ENCODE measurements around the gene FAM228B.

FAM228B gene

DNA sequence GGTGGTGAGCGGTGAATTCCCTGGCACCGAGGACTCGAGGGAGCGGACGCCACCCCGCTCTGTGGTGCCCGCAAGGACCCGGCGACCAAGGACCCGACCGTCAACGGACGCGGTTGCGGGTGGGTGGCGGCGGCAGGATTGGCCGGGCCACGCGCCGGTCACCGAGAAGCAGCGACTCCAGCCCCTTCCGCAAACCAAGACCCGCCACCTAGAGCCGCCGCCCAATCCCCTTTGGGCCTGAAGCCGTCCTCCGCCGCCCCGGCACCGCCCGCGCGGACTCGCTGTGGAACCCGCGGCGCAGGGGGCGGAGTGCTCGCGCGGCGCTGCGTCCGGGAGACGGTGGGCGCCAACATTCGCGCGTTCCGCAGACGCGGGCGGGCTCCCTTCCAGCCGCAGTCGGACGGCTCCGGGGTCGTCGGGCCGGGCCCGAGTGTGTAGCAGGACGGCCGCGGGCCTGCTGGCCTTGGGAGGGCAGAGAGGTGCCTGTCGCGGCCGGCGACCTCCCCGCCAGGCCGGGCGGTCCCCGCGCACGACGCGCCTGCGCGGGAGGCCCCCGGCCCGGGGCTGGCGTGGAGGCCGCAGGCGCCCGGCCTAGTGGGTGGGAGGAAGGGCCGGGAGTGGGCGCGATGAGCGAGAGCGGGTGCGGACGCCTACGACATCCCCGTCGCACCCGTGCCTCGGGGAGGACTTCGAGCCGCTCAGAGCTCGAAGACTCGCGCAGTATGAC is at the start of gene FAM228B, which contains the start of gene PFN4:
TSS of gene FAM228B (plus strand) at position 275 of the 727 bp plus-strand sequence. CDS start 893 bp downstream, outside the sequence.
TSS of gene PFN4 (minus strand) at position 140 of the 727 bp plus-strand sequence. CDS start 799 bp downstream, outside the sequence.
- H3K36me3 Mint-ChIP-seq: peaks cover 6% of the 10 kb centered on the region
- H3K4me1 Mint-ChIP-seq: peaks cover 27% of the 10 kb centered on the region
- H3K9me3 Mint-ChIP-seq: no peaks in the 10 kb centered on the region
- peak within 1 kb of the TSS; percentile 86 for H3K4me3 Mint-ChIP-seq
- no peaks in the 10 kb centered on the region for H3K27me3 Mint-ChIP-seq
- peak within 1 kb of the TSS; percentile 87 for H3K27ac Mint-ChIP-seq
- peak; percentile 98 for ATAC-seq

DNA sequence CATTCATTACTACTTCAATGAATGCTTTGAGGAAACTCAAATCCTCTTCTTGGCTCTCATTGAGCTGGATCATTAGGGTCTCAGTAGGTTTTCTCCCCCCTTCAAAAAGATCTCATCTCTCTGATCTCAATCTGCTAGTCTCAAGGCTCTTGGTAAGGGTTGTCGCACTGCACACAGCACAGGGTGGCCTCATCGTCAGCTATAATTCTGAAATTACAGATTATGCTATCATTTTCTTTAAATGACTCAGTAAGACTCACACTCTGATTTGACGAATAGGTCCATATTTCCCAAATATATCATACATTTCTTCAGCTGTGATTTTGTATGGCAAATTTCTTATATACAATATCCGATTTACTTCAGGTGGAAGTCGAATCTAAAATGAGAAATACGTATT is 49.5 kb upstream of the FAM228B start:
- no peak for ATAC-seq
- Mint-ChIP-seq H3K4me1 (peaks cover 23% of the 10 kb centered on the region), H3K9me3 (no peaks in the 10 kb centered on the region), H3K27ac (no peak overlapping the region), H3K4me3 (no peak overlapping the region), H3K27me3 (no peaks in the 10 kb centered on the region), H3K36me3 (peaks cover 25% of the 10 kb centered on the region)

DNA sequence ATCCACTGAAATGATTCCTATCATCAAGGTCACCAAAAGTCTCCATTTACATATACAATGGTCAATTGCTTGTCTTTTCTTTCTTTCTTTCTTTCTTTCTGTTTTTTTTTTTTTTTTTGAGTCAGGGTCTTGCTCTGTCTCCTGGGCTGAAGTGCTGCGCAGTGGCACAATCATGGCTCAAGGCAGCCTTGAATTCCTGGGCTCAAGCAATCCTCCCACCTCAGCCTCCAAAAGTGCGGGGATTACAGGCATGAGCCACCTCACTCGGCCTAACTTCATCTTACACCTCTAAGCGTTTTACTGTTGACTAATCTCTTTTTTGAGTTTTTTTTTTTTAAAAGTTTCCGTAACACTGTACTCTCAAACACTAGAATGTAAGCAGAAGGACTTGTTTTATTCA is 48.0 kb upstream of the FAM228B start:
- Mint-ChIP-seq H3K36me3 (peaks cover 12% of the 10 kb centered on the region), H3K27me3 (no peaks in the 10 kb centered on the region), H3K9me3 (no peaks in the 10 kb centered on the region), H3K27ac (peak overlapping the region; percentile 94), H3K4me3 (peak overlapping the region; percentile 97), H3K4me1 (peaks cover 23% of the 10 kb centered on the region)
- no peak for ATAC-seq

DNA sequence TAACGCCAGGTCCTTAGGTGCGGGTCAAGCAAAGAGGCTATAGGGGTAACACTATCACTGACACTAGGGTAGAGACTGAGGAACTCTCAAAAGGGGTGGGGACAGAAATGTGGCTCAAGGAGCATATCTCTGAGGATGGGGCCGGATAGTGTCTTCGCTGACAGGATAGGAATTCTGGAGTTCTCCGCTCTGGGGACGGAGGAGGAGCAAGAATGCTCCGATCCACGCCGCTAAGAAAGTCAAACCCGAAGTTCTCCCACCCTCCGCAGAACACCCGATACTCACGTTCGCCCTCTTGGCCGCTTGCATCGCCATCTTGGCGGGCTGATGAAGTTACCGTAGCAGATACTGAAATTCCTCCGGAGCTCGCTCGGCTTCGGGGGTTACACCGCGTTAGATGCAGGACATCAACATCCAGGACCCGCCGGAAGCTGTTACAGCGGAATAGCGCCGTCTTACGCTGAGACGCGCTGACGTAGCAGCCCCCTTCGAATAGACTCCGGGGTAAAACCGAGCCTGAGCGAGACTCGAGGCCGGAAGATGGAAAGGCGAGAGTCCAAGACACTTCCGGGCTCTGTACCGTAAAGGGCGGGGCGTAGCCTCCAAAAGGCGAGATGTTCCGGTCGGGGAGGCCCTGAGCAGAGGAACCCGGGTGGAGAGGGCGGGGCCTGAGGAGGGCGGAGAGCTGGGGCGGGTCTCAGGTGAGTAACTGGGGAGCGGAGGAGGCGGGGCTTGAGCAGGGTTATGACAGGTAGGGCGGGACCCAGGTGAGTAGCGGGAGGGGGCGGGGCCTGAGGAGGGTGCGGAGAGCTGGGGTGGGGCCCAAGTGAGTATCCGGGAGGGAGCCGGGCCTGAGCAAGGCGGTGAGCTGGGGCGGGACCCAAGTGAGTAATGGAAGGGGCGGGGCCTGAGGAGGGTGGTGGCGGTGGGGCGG is 47.1 kb upstream of the FAM228B start, which contains the start of gene SF3B6:
TSS of gene SF3B6 (minus strand) at position 412 of the 934 bp plus-strand sequence. CDS start at position 315, 97 bp downstream.
- Mint-ChIP-seq H3K27ac (peak within 1 kb of the TSS; percentile 94), H3K27me3 (no peaks in the 10 kb centered on the region), H3K9me3 (no peaks in the 10 kb centered on the region), H3K36me3 (peaks cover 14% of the 10 kb centered on the region), H3K4me1 (peaks cover 23% of the 10 kb centered on the region), H3K4me3 (peak within 1 kb of the TSS; percentile 97)
- peak; percentile 97 for ATAC-seq

DNA sequence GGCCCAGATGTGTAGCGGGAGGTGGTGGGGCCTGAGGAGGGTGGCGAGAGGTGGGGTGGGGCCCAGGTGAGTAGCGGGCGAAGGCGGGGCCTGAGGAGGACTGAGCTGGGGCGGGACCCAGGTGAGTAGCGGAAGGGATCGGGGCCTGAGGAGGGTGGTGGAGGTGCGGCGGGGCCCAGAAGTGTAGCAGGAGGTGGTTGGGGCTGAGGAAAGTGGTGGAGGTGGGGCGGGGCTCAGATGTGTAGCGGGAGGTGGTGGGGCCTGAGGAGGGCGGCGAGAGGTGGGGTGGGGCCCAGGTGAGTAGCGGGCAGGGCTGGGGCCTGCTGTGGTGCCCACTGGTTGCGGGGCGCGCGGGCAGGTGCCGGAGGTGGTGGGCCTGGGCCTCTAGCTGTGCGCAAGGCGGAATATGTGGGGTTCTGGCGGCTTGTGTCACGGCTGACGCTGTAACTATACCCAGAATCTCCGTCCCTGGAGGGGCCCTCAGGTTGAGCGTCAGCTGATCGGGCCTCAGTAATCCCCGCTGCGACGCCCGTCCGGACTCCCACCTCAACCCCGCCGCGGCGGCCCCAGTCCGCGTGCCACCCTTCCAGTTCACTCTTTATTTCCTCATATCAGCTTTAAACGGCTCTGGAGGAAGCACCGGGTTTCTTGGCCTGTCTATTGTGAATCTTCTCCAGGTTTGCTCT is 46.3 kb upstream of the FAM228B start:
- peaks cover 17% of the 10 kb centered on the region for H3K36me3 Mint-ChIP-seq
- ATAC-seq: no peak
- H3K27me3 Mint-ChIP-seq: no peaks in the 10 kb centered on the region
- peak overlapping the region; percentile 94 for H3K27ac Mint-ChIP-seq
- peak overlapping the region; percentile 97 for H3K4me3 Mint-ChIP-seq
- peaks cover 23% of the 10 kb centered on the region for H3K4me1 Mint-ChIP-seq
- H3K9me3 Mint-ChIP-seq: no peaks in the 10 kb centered on the region

DNA sequence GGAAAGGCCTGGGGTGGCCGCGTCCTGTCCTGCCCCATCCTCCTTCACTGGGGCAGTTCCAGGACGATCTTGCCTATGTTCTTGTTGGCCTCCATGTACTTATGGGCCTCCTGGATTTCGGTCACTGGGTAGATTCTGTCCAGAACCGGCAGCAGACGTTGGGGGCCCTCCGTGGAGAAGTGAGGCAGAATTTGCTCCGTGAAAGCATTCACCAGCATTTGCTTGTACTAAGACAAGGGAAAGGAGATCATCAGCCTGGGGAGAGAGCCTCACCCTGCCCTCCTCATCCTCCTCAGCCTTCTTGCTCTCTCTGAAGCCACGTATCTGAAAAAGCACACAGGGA is 45.8 kb upstream of the FAM228B start:
- peaks cover 17% of the 10 kb centered on the region for H3K36me3 Mint-ChIP-seq
- peak overlapping the region; percentile 97 for H3K4me3 Mint-ChIP-seq
- H3K27ac Mint-ChIP-seq: peak overlapping the region; percentile 94

DNA sequence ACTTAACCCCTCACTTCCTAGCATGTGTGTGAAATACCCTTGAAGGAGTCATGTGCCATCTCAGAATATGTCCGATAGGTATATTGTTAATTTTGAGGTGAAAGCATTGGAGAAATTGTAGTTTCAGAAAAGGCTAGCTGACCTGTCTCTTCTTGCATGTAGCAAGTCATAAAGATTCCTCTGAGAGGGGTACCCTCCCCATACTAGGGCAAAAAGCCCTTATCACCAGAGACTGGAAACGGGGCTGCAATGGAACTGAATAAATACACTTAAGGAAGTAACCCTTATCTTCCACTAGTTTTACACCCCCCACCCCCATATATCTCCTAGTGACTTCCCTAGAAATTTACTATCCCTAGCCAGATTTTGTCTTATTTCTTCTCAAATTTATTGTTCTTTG is 45.4 kb upstream of the FAM228B start:
- Mint-ChIP-seq H3K36me3 (peaks cover 15% of the 10 kb centered on the region), H3K9me3 (no peaks in the 10 kb centered on the region), H3K4me3 (peak overlapping the region; percentile 97), H3K27me3 (no peaks in the 10 kb centered on the region), H3K27ac (peak overlapping the region; percentile 94), H3K4me1 (peaks cover 28% of the 10 kb centered on the region)
- no peak for ATAC-seq

More for the DNA sequence above, 45.8 kb upstream of the FAM228B start:
- Mint-ChIP-seq H3K27me3 (no peaks in the 10 kb centered on the region), H3K4me1 (peaks cover 24% of the 10 kb centered on the region), H3K9me3 (no peaks in the 10 kb centered on the region)
- no peak for ATAC-seq

DNA sequence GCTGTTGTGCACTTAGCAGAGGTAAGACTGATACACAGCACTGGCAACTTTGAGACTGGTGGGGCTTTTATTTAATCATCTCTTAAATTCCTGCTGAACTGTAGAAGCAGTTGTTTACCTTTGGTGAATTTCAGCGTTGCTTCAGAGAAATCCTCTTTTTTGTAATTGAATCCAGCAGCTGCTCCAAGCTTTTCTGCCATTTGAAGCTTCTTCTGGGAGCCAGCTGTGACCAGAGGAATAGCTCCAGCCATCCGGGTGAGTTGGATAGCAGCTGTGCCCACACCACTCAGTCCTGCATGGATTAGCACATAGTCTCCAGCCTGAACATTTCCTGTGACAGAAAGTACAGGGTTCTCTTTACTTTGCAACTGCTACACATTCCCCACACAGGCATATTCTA is 42.6 kb upstream of the FAM228B start:
- Mint-ChIP-seq H3K27ac (no peak overlapping the region), H3K9me3 (no peaks in the 10 kb centered on the region), H3K27me3 (no peaks in the 10 kb centered on the region), H3K4me3 (no peak overlapping the region), H3K36me3 (peaks cover 15% of the 10 kb centered on the region), H3K4me1 (peaks cover 25% of the 10 kb centered on the region)
- no peak for ATAC-seq

DNA sequence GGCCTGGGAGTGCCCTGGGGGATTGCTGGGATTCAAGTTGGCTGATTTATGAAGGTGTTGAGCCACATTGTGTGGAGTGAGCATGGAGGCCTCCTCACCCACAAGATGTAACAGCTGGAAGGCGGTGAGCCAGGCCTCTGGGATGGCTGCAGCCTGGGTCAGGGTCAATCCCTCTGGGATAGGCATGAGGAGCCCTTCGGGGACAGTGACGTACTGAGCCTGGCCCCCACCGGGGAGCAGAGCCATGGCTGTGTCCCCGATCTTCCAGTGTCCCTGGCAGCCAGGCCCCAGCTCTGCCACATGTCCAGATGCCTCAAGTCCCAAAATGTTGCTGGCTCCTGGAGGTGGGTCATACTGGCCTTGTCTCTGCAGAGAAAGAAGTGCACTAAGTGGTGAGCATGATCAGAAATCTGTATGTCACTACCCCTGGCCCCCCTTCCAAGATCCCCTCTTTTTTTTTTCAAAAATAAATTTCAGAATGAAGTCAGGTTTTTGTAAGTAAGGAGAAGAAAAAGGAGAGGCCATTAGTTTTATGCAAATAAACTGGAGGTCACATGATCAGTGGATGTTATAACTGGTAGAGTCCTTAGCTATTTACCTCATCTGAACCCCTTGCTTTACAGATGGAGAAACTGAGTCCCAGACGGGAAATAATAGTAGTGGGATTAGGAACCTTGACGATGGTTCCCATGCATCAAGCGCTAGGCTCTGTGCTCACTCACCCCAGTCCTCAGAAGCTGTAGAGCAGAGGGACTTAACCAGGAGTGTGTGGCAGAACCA is 40.3 kb upstream of the FAM228B start:
- Mint-ChIP-seq H3K27me3 (no peaks in the 10 kb centered on the region), H3K4me1 (peaks cover 18% of the 10 kb centered on the region), H3K9me3 (no peaks in the 10 kb centered on the region), H3K4me3 (peak overlapping the region; percentile 97), H3K27ac (peak overlapping the region; percentile 86), H3K36me3 (peaks cover 15% of the 10 kb centered on the region)
- no peak for ATAC-seq

DNA sequence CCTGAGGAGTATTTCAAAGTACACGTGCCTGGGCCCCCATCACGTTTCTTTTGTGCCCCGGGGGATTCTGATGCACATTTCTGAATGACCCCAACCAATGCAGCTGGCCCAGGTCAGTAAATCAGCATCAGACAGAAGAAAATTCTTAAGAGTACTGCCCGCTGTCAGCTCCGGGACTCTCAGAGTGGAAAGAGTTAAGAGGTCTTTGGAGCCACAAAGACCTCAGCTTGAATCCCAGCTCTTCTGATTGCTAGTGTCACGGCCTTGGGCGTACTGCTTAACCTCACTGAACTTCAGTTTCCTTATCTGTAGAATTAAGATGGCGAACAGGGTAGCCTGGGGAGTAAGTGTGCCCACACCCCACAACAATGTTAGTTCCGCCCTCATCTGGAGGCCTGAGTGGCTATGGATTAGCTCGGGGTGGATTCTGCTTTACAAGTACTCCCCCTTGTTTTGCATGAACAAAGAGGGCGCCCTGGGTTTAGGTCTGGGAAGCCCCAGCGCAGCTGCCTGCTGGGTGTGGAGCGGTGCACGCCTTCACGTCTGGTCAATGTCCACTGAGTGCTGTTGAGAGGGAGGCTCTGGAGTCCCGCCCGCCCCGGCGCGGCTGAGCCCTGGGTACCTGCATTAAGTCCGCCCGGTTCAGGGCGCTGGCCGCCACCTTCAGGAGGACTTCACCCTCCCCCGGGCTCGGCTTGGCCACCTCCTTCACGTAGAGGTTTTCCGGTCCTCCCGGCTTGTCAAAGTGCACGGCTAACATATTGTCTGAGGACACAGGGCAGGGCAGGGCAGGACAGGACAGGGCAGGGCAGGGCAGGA is 39.5 kb upstream of the FAM228B start:
- Mint-ChIP-seq H3K4me3 (peak overlapping the region; percentile 97), H3K9me3 (no peaks in the 10 kb centered on the region), H3K27me3 (no peaks in the 10 kb centered on the region), H3K27ac (peak overlapping the region; percentile 86), H3K4me1 (peaks cover 18% of the 10 kb centered on the region), H3K36me3 (peaks cover 18% of the 10 kb centered on the region)
- ATAC-seq: peak; percentile 89

DNA sequence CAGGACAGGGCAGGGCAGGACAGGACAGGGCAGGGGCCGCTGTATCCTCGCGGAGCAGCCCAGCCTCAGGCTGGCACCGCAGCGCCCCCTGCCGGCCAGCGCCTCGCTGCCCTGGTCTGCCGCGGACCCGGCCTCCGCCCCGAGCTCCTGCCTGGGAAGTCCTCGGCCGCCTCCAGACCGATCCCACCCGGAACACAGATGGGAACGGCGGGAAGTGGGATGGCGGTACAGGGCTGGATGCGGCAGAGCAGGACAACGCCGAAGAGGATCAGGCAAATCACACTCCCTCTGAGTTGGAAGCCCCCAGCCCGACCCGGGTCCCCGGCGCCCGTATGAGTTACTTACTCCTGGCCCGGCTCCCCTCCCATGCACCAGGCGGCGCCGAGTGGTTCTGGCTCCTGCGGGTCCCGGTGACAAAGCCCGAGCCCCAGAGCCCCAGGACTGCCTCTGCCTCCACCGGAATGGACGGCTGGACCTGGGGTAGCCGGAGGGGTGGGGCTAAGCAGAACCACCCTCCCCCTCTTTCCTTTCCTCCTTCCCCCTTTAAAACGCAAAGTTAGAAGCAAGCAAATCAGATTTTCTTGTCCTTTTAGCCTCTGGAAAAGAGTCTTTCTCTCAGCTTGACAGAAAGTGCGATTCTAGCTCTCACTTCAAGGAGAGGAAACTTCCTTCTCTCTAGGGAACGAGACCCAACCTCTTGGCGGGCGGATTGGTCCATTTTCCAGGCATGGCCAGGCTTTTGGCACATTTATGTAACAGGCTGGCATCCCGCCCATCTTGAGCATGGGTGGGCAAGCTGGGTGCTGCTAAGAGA is 38.7 kb upstream of the FAM228B start, which contains the start of gene TP53I3:
TSS of gene TP53I3 (minus strand) at position 449 of the 814 bp plus-strand sequence. CDS start 508 bp downstream, outside the sequence.
- ATAC-seq: peak; percentile 96
- H3K27ac Mint-ChIP-seq: peak within 1 kb of the TSS; percentile 86
- no peaks in the 10 kb centered on the region for H3K27me3 Mint-ChIP-seq
- peaks cover 21% of the 10 kb centered on the region for H3K36me3 Mint-ChIP-seq
- peaks cover 18% of the 10 kb centered on the region for H3K4me1 Mint-ChIP-seq
- no peaks in the 10 kb centered on the region for H3K9me3 Mint-ChIP-seq
- peak within 1 kb of the TSS; percentile 97 for H3K4me3 Mint-ChIP-seq

DNA sequence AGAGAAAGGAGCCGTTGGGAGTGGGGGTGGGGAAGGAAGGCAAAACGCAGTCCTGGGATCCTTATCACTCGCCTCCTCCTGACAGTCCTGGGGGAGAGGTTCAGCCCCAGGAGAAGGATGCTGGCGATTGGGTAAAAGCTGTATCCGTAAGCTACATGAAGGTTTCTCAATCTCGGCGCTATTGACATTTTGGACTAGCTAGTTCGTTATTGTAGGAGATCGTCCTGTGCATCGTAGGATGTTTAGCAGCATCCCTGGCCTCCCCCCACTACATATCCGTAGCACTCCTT is 38.1 kb upstream of the FAM228B start:
- H3K27me3 Mint-ChIP-seq: no peaks in the 10 kb centered on the region
- H3K36me3 Mint-ChIP-seq: peaks cover 21% of the 10 kb centered on the region
- H3K27ac Mint-ChIP-seq: no peak overlapping the region
- H3K4me3 Mint-ChIP-seq: peak overlapping the region; percentile 97
- peaks cover 18% of the 10 kb centered on the region for H3K4me1 Mint-ChIP-seq
- H3K9me3 Mint-ChIP-seq: no peaks in the 10 kb centered on the region
- ATAC-seq: no peak

DNA sequence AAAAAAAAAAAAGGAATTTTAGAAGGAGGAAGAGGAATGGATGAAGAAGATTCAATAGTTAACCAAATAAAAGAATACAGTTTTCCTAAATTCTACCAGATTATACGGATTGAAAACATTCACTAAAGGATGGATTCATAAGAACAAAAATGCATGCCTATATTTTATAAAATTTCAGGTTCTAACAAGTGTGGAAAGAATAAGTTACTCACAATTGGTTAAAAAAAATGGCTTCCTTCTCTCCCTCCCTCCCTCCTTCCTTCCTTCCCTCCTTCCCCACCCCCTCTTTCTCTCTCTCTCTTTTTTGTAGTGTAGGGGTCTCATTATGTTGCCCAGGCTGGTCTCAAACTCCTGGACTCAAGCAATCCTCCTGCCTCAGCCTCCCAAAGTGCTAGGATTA is 37.0 kb upstream of the FAM228B start:
- Mint-ChIP-seq H3K36me3 (peaks cover 19% of the 10 kb centered on the region), H3K27me3 (no peaks in the 10 kb centered on the region), H3K4me1 (peaks cover 18% of the 10 kb centered on the region), H3K4me3 (no peak overlapping the region), H3K27ac (no peak overlapping the region), H3K9me3 (no peaks in the 10 kb centered on the region)
- no peak for ATAC-seq
